IMR-90 (cell line): ENCODE results near the gene MRPL10. TPM values are rescaled to one million over a fixed set of nuclear protein-coding genes. Genes with fewer than 3 reads are reported as not detected.

ENCODE experiments used
- ATAC-seq: fragments of 200-7000 bp; cut with Tn5 transposase; 2 replicates; pipeline ENCODE4 v1.9.1; 2020; ENCODE audit warnings: low read depth, mild to moderate bottlenecking, moderate library complexity
- BruUV-seq: library from RNA; stranded (reverse); fragments of 400-500 nt; replicated peaks from 2 replicates; lab custom pipeline; 2021; lab: Mats Ljungman, UMichigan
- CTCF ChIA-PET: fragments of 300-600 bp; formaldehyde crosslinking; extraction: SDS; loops from one replicate; lab custom pipeline; 2021; ENCODE audit warnings: antibody characterized with exemption; lab: Yijun Ruan, JAX
- POLR2A ChIA-PET: fragments of 300-600 bp; sonication (Branson Sonifier 250); formaldehyde crosslinking; loops from one replicate; lab custom pipeline; 2022; ENCODE audit warnings: antibody characterized with exemption; ENCODE audit not compliant: unreplicated experiment; lab: Charles Lee
- DNase-seq: peaks from one replicate; pipeline ENCODE4 v3.0.0; 2013
- H2AFZ ChIP-seq: replicated peaks from 2 replicates; pipeline ENCODE3; 2013; ENCODE audit warnings: low read length, mild to moderate bottlenecking; ENCODE audit not compliant: poor library complexity
- H2AK5ac ChIP-seq: 2 replicates; pipeline ENCODE4 v1.6.1; 2013; ENCODE audit warnings: low read depth, low read length, inconsistent platforms
- H2AK9ac ChIP-seq: replicated peaks from 2 replicates; pipeline ENCODE3; 2013; ENCODE audit warnings: mild to moderate bottlenecking, low read depth, low read length, moderate library complexity; ENCODE audit not compliant: poor library complexity
- H2BK120ac ChIP-seq: 2 replicates; pipeline ENCODE4 v1.6.1; 2013; ENCODE audit warnings: low read depth, low read length, inconsistent platforms
- H2BK15ac ChIP-seq: 3 replicates; pipeline ENCODE4 v1.6.1; 2013; ENCODE audit warnings: low read depth, low read length, inconsistent platforms
- H2BK20ac ChIP-seq: 2 replicates; pipeline ENCODE4 v1.6.1; 2013; ENCODE audit warnings: low read depth, mild to moderate bottlenecking, inconsistent platforms, low read length, moderate library complexity
- H2BK5ac ChIP-seq: 2 replicates; pipeline ENCODE4 v1.6.1; 2013; ENCODE audit warnings: mild to moderate bottlenecking, low read depth, low read length, inconsistent platforms; ENCODE audit not compliant: poor library complexity, severe bottlenecking
- H3K14ac ChIP-seq: replicated peaks from 2 replicates; pipeline ENCODE4 v1.6.1; 2013; ENCODE audit warnings: low read depth, low read length, inconsistent platforms
- H3K18ac ChIP-seq: 2 replicates; pipeline ENCODE4 v1.6.1; 2013; ENCODE audit warnings: low read depth, low read length, control low read depth
- H3K23ac ChIP-seq: 2 replicates; pipeline ENCODE4 v1.6.1; 2013; ENCODE audit warnings: low read depth, low read length, inconsistent platforms
- H3K27ac ChIP-seq: 2 replicates; pipeline ENCODE4 v1.5.1; 2013; ENCODE audit warnings: mild to moderate bottlenecking, control low read depth, low read length; ENCODE audit not compliant: insufficient read depth
- H3K27me3 ChIP-seq: 2 replicates; pipeline ENCODE4 v1.6.1; 2013; ENCODE audit warnings: low read length; ENCODE audit not compliant: control insufficient read depth, insufficient read depth
- H3K36me3 ChIP-seq: 2 replicates; pipeline ENCODE4 v1.6.1; 2013; ENCODE audit warnings: low read length, mixed read lengths; ENCODE audit not compliant: control insufficient read depth, insufficient read depth
- H3K4ac ChIP-seq: 2 replicates; pipeline ENCODE4 v1.6.1; 2013; ENCODE audit warnings: low read depth, low read length, inconsistent platforms
- H3K4me1 ChIP-seq: 2 replicates; pipeline ENCODE4 v1.6.1; 2013; ENCODE audit warnings: low read length, mixed read lengths; ENCODE audit not compliant: control insufficient read depth, insufficient read depth
- H3K4me2 ChIP-seq: 2 replicates; pipeline ENCODE4 v1.6.1; 2013; ENCODE audit warnings: low read depth, mild to moderate bottlenecking, control low read depth, low read length, moderate library complexity
- H3K4me3 ChIP-seq: 2 replicates; pipeline ENCODE4 v1.5.1; 2013; ENCODE audit warnings: low read depth, mild to moderate bottlenecking, control low read depth, low read length, moderate library complexity; ENCODE audit not compliant: insufficient read depth
- H3K56ac ChIP-seq: 2 replicates; pipeline ENCODE4 v1.6.1; 2013; ENCODE audit warnings: low read length, inconsistent platforms; ENCODE audit not compliant: insufficient read depth; ENCODE audit errors: extremely low read depth
- H3K79me1 ChIP-seq, 2 experiments: 2 replicates each; pipeline ENCODE4 v1.6.1; 2013; ENCODE audit warnings: low read length in 2 of 2, inconsistent platforms in 1 of 2, low read depth in 1 of 2
- H3K9ac ChIP-seq: 2 replicates; pipeline ENCODE4 v1.6.1; 2013; ENCODE audit warnings: low read depth, low read length, control low read depth
- H3K9me1 ChIP-seq: 2 replicates; pipeline ENCODE4 v1.6.1; 2013; ENCODE audit warnings: low read length, inconsistent platforms; ENCODE audit not compliant: insufficient read depth
- H3K9me3 ChIP-seq: 2 replicates; pipeline ENCODE4 v1.6.1; 2013; ENCODE audit warnings: low read length; ENCODE audit not compliant: control insufficient read depth, insufficient read depth
- H4K20me1 ChIP-seq: 2 replicates; pipeline ENCODE4 v1.6.1; 2013; ENCODE audit warnings: low read length, inconsistent platforms; ENCODE audit not compliant: insufficient read depth
- H4K5ac ChIP-seq: 2 replicates; pipeline ENCODE4 v1.6.1; 2013; ENCODE audit warnings: mild to moderate bottlenecking, low read depth, low read length, control low read depth
- H4K8ac ChIP-seq, 2 experiments: 2 replicates each; pipeline ENCODE4 v1.6.1; 2013; ENCODE audit warnings: low read depth in 2 of 2, low read length in 2 of 2, control low read depth in 1 of 2, inconsistent platforms in 1 of 2
- H4K91ac ChIP-seq: 2 replicates; pipeline ENCODE4 v1.6.1; 2013; ENCODE audit warnings: low read depth, low read length, inconsistent platforms; ENCODE audit not compliant: insufficient read depth
- BHLHE40 ChIP-seq: fragments of 150-350 bp; IDR thresholded peaks from 2 replicates; pipeline ENCODE4 v1.6.1; 2016; ENCODE audit warnings: mild to moderate bottlenecking, low read depth, low read length
- CEBPB ChIP-seq: IDR thresholded peaks from 2 replicates; pipeline ENCODE4 v1.6.1; 2012; ENCODE audit warnings: low read depth, low read length, improper control_type of control experiment
- CHD1 ChIP-seq: IDR thresholded peaks from 2 replicates; pipeline ENCODE4 v1.6.1; 2012; ENCODE audit warnings: low read depth, low read length, improper control_type of control experiment
- FOS ChIP-seq: fragments of 150-350 bp; IDR thresholded peaks from 2 replicates; pipeline ENCODE4 v1.6.1; 2016; ENCODE audit warnings: low read depth, low read length
- MAFK ChIP-seq: IDR thresholded peaks from 2 replicates; pipeline ENCODE4 v1.6.1; 2012; ENCODE audit warnings: low read depth, low read length, improper control_type of control experiment
- MAZ ChIP-seq: IDR thresholded peaks from 2 replicates; pipeline ENCODE4 v1.6.1; 2012; ENCODE audit warnings: low read depth, mild to moderate bottlenecking, low read length, improper control_type of control experiment, moderate library complexity, borderline replicate concordance
- MXI1 ChIP-seq: IDR thresholded peaks from 2 replicates; pipeline ENCODE4 v1.6.1; 2012; ENCODE audit warnings: low read depth, mild to moderate bottlenecking, low read length, moderate library complexity, borderline replicate concordance
- NFE2L2 ChIP-seq: fragments of 150-350 bp; IDR thresholded peaks from 2 replicates; pipeline ENCODE4 v1.6.1; 2016; ENCODE audit warnings: low read depth, mild to moderate bottlenecking, low read length
- POLR2A ChIP-seq: IDR thresholded peaks from 2 replicates; pipeline ENCODE4 v1.6.1; 2012; ENCODE audit warnings: mild to moderate bottlenecking, low read depth, low read length
- RAD21 ChIP-seq: IDR thresholded peaks from 2 replicates; pipeline ENCODE4 v1.6.1; 2012; ENCODE audit warnings: low read length, improper control_type of control experiment
- RCOR1 ChIP-seq: IDR thresholded peaks from 2 replicates; pipeline ENCODE4 v1.6.1; 2012; ENCODE audit warnings: mild to moderate bottlenecking, low read length, improper control_type of control experiment; ENCODE audit not compliant: insufficient replicate concordance
- RFX5 ChIP-seq: IDR thresholded peaks from 2 replicates; pipeline ENCODE4 v1.8.0; 2012; ENCODE audit warnings: low read depth, mild to moderate bottlenecking, low read length, moderate library complexity
- SMC3 ChIP-seq: fragments of 150-350 bp; IDR thresholded peaks from 2 replicates; pipeline ENCODE4 v1.6.1; 2016; ENCODE audit warnings: low read depth, mild to moderate bottlenecking, antibody characterized with exemption, low read length, moderate library complexity
- WGBS, 2 experiments: methylation state at CpG; one replicate each; pipeline versions ENCODE4 v1.1.5 to v1.1.7; 2013; ENCODE audit warnings: missing lambda C conversion rate in 2 of 2; ENCODE audit not compliant: insufficient read length in 1 of 2; ENCODE audit errors: extremely low coverage in 2 of 2; 5-methylcytosine and 5-hydroxymethylcytosine counted together
- dilution Hi-C: fragments of 300-500 bp; cut with HindIII; formaldehyde crosslinking; loops from one replicate; pipeline ENCODE4 v1.14.3; 2018; ENCODE audit warnings: low sequenced_read_pairs; ENCODE audit not compliant: unreplicated experiment
- in situ Hi-C: fragments of 300-500 bp; cut with MboI; formaldehyde crosslinking; loops from 3 replicates; pipeline ENCODE4 v1.14.3; 2019; ENCODE audit warnings: low sequenced_read_pairs, inconsistent platforms, mixed read lengths
- intact Hi-C: fragments of 100-400 bp; cut with micrococcal nuclease; formaldehyde crosslinking; loops from 2 replicates; pipeline ENCODE4 v1.10.0; 2022
- polyA plus RNA-seq, 3 experiments: library from polyadenylated mRNA; depleted of rRNA; stranded (reverse); fragments of >200 nt; gene quantifications; 2 replicates each; pipeline ENCODE4 v1.2.3, GENCODE V29; 2012; ENCODE audit warnings: low replicate concordance in 1 of 3
- total RNA-seq: library from RNA; depleted of rRNA; stranded (reverse); fragments of >200 nt; gene quantifications from 2 replicates; pipeline ENCODE4 v1.2.3, GENCODE V29; 2012
- TF ChIP-seq, protein P1 (sequence below): fragments of 150-350 bp; IDR thresholded peaks from 2 replicates; pipeline ENCODE4 v1.6.1; 2017; ENCODE audit warnings: mild to moderate bottlenecking, antibody characterized with exemption, low read length, low read depth
- TF ChIP-seq, protein P2 (sequence below): fragments of 150-350 bp; IDR thresholded peaks from 2 replicates; pipeline ENCODE4 v1.6.1; 2016; ENCODE audit warnings: low read depth, mild to moderate bottlenecking, low read length, moderate library complexity, borderline replicate concordance

Gene MRPL10
- total and polyA plus RNA-seq, 2 of the 4 experiments (the other 2 are of a cell fraction): 32.3 to 61.8 TPM

DNA sequence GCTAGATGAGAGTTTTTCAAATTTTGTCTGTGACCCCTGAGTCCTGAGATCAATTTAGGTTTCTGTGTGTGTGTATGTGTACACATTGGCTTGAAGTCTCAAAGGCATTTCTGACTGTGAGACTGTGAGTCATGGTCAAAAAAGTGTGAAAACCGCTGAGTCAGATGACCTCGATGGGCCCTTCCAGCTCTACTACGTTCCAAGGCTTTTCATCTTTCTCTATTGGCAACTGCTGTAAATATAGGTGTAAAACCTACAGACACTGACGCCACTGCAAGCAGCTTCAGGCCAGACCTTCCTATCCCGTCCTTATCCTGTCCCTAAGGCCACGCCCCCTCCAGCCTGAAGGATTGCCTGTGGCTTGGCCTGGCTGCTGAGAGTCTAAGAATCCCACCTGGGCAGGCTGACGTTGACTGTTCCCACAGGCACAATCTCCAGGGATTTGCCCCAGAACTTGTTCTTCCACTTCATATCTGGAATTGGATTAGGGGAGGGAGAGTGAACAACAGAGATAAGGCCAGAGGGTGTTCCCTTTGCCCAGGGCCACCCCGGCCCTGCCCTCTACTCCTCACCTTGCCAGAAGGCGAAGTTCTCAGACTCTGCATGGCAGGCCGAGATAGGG, 21.0 kb downstream of the MRPL10 start:
- TF ChIP-seq RFX5 (no peak), CEBPB (no peak), NFE2L2 (peak; percentile 84), BHLHE40 (peak; percentile 39; the same call in 1 of the 2 replicates), MAZ (no peak), FOS (peak; percentile 93), MXI1 (no peak), CHD1 (no peak), RAD21 (no peak), MAFK (peak; percentile 96), SMC3 (no peak), POLR2A (no peak), RCOR1 (peak; percentile 51)
- TF ChIP-seq, protein P1, sequence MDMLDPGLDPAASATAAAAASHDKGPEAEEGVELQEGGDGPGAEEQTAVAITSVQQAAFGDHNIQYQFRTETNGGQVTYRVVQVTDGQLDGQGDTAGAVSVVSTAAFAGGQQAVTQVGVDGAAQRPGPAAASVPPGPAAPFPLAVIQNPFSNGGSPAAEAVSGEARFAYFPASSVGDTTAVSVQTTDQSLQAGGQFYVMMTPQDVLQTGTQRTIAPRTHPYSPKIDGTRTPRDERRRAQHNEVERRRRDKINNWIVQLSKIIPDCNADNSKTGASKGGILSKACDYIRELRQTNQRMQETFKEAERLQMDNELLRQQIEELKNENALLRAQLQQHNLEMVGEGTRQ: peak; percentile 36; the same call in 1 of the 2 replicates
- TF ChIP-seq, protein P2, sequence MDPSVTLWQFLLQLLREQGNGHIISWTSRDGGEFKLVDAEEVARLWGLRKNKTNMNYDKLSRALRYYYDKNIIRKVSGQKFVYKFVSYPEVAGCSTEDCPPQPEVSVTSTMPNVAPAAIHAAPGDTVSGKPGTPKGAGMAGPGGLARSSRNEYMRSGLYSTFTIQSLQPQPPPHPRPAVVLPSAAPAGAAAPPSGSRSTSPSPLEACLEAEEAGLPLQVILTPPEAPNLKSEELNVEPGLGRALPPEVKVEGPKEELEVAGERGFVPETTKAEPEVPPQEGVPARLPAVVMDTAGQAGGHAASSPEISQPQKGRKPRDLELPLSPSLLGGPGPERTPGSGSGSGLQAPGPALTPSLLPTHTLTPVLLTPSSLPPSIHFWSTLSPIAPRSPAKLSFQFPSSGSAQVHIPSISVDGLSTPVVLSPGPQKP: no peak
- H3K36me3 ChIP-seq: peaks cover 55% of the 10 kb centered on the region
- peak; percentile 87 for DNase-seq
- no peak overlapping the region for H2AK5ac ChIP-seq
- H3K14ac ChIP-seq: no peak overlapping the region
- H4K5ac ChIP-seq: no peak overlapping the region
- ATAC-seq: peak; percentile 91
- no peak overlapping the region for H2AFZ ChIP-seq
- no peak overlapping the region for H2BK5ac ChIP-seq
- H3K4me3 ChIP-seq: no peak overlapping the region
- WGBS, 2 experiments: no CpG with 5 or more reads among the region's 10 CpGs
- CTCF ChIA-PET: interaction anchor here (0.6 kb wide), 1 partner anchor 558 kb away, joined by 4 read pairs; no protein-coding TSS in a partner anchor
- H3K9me1 ChIP-seq: 0 out of 2 replicates have a peak, but pooled peaks cover 2% of the 10 kb centered on the region
- H3K4ac ChIP-seq: no peak overlapping the region
- H3K56ac ChIP-seq: no peak overlapping the region
- H2BK15ac ChIP-seq: no peak overlapping the region
- H3K9ac ChIP-seq: no peak overlapping the region
- H3K9me3 ChIP-seq: no peaks in the 10 kb centered on the region
- H2BK20ac ChIP-seq: no peak overlapping the region
- POLR2A ChIA-PET: no interaction called here
- no peak overlapping the region for H4K91ac ChIP-seq
- H4K8ac ChIP-seq: no peak overlapping the region
- no TSS peak for BruUV-seq
- H3K18ac ChIP-seq: no peak overlapping the region
- in situ Hi-C loops: no loop called here
- H2AK9ac ChIP-seq: peak overlapping the region; percentile 6
- peaks cover 37% of the 10 kb centered on the region for H4K20me1 ChIP-seq
- no peak overlapping the region for H3K4me2 ChIP-seq
- H3K23ac ChIP-seq: no peak overlapping the region
- intact Hi-C loops: no loop called here
- H3K79me1 ChIP-seq: no peaks in the 10 kb centered on the region
- H3K27me3 ChIP-seq: no peaks in the 10 kb centered on the region; the same call in 1 of the 2 replicates
- H3K27ac ChIP-seq: no peak overlapping the region
- H2BK120ac ChIP-seq: no peak overlapping the region
- dilution Hi-C loops: no loop called here
- peaks cover 3% of the 10 kb centered on the region; the same call in 1 of the 2 replicates for H3K4me1 ChIP-seq
